Measurements from ENCODE around the gene TBL3. TPM values are rescaled to one million over a fixed set of nuclear protein-coding genes. Genes with fewer than 3 reads are reported as not detected.

TBL3 gene
- total and polyA plus RNA-seq, 9 of the 15 experiments (the other 6 are each of a cell fraction or from before 2014, with no cell fraction given), result 0.97 to 117 (median 24.5) TPM

DNA sequence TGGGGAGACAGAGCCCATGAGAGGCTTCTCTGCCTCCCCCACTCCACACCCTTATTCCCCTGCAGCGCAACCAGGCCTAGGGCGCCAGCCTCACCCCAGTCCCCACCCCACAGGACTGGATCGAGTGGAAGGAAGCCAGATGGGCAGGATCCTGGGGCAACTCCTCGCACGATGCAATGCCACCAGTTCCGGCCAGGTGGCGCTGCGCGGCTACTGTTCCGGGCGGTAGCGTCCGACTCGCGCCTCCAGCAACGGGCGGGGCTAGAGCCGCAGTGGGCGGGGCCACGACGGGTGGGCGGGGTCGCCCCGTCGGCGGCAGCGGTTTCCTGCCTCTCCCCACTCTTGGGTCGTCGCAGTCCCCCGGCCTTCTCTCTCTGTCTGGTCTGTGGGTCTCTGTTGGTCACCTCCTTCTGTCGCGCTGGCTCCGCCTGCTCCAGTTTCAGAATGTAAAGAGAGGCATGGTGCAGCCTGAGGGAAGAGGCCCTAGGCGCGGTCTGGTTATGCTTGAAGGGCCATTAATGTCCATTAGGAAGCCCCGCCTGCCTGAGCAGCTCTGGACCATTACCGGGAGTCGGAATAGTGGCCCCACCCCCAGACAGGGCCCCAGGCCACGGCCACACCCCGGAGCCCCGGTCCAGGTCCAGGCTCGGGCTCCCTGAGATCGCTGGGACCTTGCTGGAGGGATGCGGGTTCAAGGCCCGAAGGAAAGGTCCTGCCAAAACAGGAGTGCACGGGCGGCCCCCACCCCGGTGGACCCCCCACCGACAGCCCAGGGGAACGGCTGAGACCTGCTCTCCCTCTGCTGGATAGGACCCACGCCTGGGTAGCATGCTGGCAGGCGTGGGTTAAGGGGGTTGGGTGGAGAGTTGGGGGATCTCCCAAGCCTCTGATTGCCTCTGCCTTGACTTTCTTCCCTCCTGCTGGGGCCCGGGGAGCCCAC, 51.5 kb downstream of the TBL3 start (continued):
- TF ChIP-seq ZNF174 (CRISPR knock-in tag; IDR thresholded peaks at IDR 0.05) (no peak), GABPB1 (CRISPR knock-in tag; IDR thresholded peaks at IDR 0.05) (peak; percentile 71; the same call in 1 of the 2 replicates), ADNP (tag; IDR thresholded peaks at IDR 0.05) (no peak), ZNF23 (CRISPR knock-in tag; IDR thresholded peaks at IDR 0.05) (no peak), CREB1 (IDR thresholded peaks at IDR 0.05) (peak; percentile 14; the same call in 1 of the 2 replicates), CREB1 (CRISPR knock-in tag; IDR thresholded peaks at IDR 0.05) (peak; percentile 81), ETS1 (conservative IDR thresholded peaks at IDR 0.05; ENCODE audit: control insufficient read depth, low read depth, low read length) (peak; percentile 34; the same call in 1 of the 2 replicates), SMC3 (conservative IDR thresholded peaks at IDR 0.05; ENCODE audit: insufficient read depth, low read depth, low read length) (peak; percentile 94), MCM3 (IDR thresholded peaks at IDR 0.05) (no peak), KDM5B (IDR thresholded peaks at IDR 0.05; ENCODE audit: insufficient replicate concordance, low read depth, low read length) (peak; percentile 34), SOX6 (IDR thresholded peaks at IDR 0.05) (no peak), ETV1 (tag; conservative IDR thresholded peaks at IDR 0.05; ENCODE audit: low read depth) (peak; percentile 58; the same call in 1 of the 2 replicates), ZNF124 (CRISPR knock-in tag; IDR thresholded peaks at IDR 0.05) (no peak), RB1 (IDR thresholded peaks at IDR 0.05; ENCODE audit: low read depth) (peak; percentile 87), ZNF511 (CRISPR knock-in tag; IDR thresholded peaks at IDR 0.05) (no peak), HDGF (IDR thresholded peaks at IDR 0.05) (peak; percentile 57; the same call in 1 of the 2 replicates), ZNF316 (IDR thresholded peaks at IDR 0.05) (no peak), XRCC4 (IDR thresholded peaks at IDR 0.05; ENCODE audit: extremely low read depth, insufficient read depth, insufficient read length) (no peak), SETDB1 (IDR thresholded peaks at IDR 0.05; ENCODE audit: low read length) (no peak), MYC (IDR thresholded peaks at IDR 0.05; ENCODE audit: low read depth, low read length) (peak; percentile 64; the same call in 1 of the 2 replicates), MYC (CRISPR knock-in tag; IDR thresholded peaks at IDR 0.05; ENCODE audit: borderline replicate concordance, low read depth) (no peak), SUPT5H (IDR thresholded peaks at IDR 0.05) (0 out of 2 replicates have a peak, but pooled peaks have one; percentile 43), ZNF695 (CRISPR knock-in tag; IDR thresholded peaks at IDR 0.05) (no peak)
- TF ChIP-seq, protein P1, sequence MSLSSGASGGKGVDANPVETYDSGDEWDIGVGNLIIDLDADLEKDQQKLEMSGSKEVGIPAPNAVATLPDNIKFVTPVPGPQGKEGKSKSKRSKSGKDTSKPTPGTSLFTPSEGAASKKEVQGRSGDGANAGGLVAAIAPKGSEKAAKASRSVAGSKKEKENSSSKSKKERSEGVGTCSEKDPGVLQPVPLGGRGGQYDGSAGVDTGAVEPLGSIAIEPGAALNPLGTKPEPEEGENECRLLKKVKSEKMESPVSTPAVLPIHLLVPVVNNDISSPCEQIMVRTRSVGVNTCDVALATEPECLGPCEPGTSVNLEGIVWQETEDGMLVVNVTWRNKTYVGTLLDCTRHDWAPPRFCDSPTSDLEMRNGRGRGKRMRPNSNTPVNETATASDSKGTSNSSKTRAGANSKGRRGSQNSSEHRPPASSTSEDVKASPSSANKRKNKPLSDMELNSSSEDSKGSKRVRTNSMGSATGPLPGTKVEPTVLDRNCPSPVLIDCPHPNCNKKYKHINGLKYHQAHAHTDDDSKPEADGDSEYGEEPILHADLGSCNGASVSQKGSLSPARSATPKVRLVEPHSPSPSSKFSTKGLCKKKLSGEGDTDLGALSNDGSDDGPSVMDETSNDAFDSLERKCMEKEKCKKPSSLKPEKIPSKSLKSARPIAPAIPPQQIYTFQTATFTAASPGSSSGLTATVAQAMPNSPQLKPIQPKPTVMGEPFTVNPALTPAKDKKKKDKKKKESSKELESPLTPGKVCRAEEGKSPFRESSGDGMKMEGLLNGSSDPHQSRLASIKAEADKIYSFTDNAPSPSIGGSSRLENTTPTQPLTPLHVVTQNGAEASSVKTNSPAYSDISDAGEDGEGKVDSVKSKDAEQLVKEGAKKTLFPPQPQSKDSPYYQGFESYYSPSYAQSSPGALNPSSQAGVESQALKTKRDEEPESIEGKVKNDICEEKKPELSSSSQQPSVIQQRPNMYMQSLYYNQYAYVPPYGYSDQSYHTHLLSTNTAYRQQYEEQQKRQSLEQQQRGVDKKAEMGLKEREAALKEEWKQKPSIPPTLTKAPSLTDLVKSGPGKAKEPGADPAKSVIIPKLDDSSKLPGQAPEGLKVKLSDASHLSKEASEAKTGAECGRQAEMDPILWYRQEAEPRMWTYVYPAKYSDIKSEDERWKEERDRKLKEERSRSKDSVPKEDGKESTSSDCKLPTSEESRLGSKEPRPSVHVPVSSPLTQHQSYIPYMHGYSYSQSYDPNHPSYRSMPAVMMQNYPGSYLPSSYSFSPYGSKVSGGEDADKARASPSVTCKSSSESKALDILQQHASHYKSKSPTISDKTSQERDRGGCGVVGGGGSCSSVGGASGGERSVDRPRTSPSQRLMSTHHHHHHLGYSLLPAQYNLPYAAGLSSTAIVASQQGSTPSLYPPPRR (CRISPR knock-in tag; IDR thresholded peaks at IDR 0.05; ENCODE audit: borderline replicate concordance), result 0 out of 2 replicates have a peak, but pooled peaks have one; percentile 34
